T-helper 2 cell treated with Interferon-gamma antibody and Interleukin-4, amounts not matched to agents 5 μg/mL and 100 μg/mL, for 36 hours (primary cell): ENCODE data around the gene SNRNP40.
A peak's percentile ranks its signal among the peaks of the same experiment; 100 is the strongest.

ENCODE experiments used
- DNase-seq: peaks from one replicate; pipeline ENCODE4 v3.0.0; 2021; ENCODE audit warnings: low spot score
- H3K27ac Mint-ChIP-seq: one replicate; pipeline ENCODE4 v1.8.0; 2021; ENCODE audit warnings: mild to moderate bottlenecking, mixed read lengths
- H3K27me3 Mint-ChIP-seq: one replicate; pipeline ENCODE4 v1.8.0; 2021; ENCODE audit warnings: low read depth, mixed read lengths
- H3K36me3 Mint-ChIP-seq: one replicate; pipeline ENCODE4 v1.8.0; 2021; ENCODE audit warnings: low read depth, mixed read lengths
- H3K4me1 Mint-ChIP-seq: one replicate; pipeline ENCODE4 v1.8.0; 2021; ENCODE audit warnings: low read depth, mixed read lengths
- H3K4me3 Mint-ChIP-seq: one replicate; pipeline ENCODE4 v1.8.0; 2022; ENCODE audit warnings: mild to moderate bottlenecking, moderate library complexity, mixed read lengths
- H3K9me3 Mint-ChIP-seq: one replicate; pipeline ENCODE4 v1.8.0; 2021; ENCODE audit warnings: mixed read lengths

Gene SNRNP40

GRCh38 chr1:31261916-31262315 is 34.7 kb downstream of the SNRNP40 start:
- Mint-ChIP-seq H3K4me3 (no peak overlapping the region), H3K4me1 (no peaks in the 10 kb centered on the region), H3K27me3 (no peaks in the 10 kb centered on the region), H3K9me3 (no peaks in the 10 kb centered on the region), H3K27ac (no peak overlapping the region), H3K36me3 (peaks cover 44% of the 10 kb centered on the region)
- DNase-seq: no peak

DNA sequence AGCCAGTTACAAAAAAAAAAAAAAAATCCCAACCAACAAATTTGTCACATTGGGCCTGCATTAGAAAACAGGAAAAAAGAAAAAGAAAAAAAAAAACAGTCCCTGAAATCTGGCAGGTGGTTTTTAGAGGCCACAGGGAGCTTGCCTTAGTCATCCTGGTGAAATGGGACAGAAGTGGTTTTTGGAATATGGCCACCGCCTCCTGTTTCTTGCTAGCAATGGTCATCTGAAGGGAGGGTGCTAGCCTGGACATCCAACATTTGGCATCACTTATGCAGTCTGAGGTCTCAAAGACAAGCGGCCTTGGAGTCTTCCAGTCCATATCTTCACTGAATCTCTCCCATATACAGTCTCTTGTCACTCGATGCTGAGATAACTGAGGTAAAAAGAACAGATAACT is 36.8 kb downstream of the SNRNP40 start:
- Mint-ChIP-seq H3K27me3 (no peaks in the 10 kb centered on the region), H3K36me3 (peaks cover 28% of the 10 kb centered on the region), H3K4me1 (no peaks in the 10 kb centered on the region), H3K27ac (no peak overlapping the region), H3K9me3 (no peaks in the 10 kb centered on the region), H3K4me3 (no peak overlapping the region)
- DNase-seq: no peak

- H3K4me3 Mint-ChIP-seq: no peak overlapping the region
- no peaks in the 10 kb centered on the region for H3K4me1 Mint-ChIP-seq
- DNase-seq: no peak
- no peaks in the 10 kb centered on the region for H3K27me3 Mint-ChIP-seq
- H3K9me3 Mint-ChIP-seq: no peaks in the 10 kb centered on the region
- H3K36me3 Mint-ChIP-seq: peaks cover 23% of the 10 kb centered on the region
- H3K27ac Mint-ChIP-seq: no peak overlapping the region
Measured at GRCh38 chr1:31258581-31258980, 38.0 kb downstream of the SNRNP40 start.

DNA sequence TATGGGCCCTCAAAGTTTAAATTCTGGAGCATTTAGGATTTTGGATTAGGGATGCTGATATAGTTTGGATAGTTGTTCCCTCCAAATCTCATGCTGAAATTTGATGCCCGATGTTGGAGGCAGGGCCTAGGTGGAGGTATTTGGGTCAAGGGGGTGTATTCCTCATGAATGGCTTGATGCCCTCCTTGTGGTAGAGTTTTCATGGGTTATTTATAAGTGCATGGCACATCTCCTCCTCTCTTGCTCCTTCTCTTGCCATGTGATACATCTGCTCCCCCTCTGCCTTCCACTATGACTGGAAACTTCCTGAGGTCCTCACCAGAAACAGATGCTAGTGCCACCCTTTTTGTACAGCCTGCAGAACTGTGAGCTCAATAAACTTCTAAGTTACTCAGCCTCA is 39.4 kb downstream of the SNRNP40 start:
- DNase-seq: no peak
- H3K9me3 Mint-ChIP-seq: no peaks in the 10 kb centered on the region
- H3K4me3 Mint-ChIP-seq: no peak overlapping the region
- H3K36me3 Mint-ChIP-seq: peaks cover 19% of the 10 kb centered on the region
- no peaks in the 10 kb centered on the region for H3K27me3 Mint-ChIP-seq
- no peaks in the 10 kb centered on the region for H3K4me1 Mint-ChIP-seq
- no peak overlapping the region for H3K27ac Mint-ChIP-seq

DNA sequence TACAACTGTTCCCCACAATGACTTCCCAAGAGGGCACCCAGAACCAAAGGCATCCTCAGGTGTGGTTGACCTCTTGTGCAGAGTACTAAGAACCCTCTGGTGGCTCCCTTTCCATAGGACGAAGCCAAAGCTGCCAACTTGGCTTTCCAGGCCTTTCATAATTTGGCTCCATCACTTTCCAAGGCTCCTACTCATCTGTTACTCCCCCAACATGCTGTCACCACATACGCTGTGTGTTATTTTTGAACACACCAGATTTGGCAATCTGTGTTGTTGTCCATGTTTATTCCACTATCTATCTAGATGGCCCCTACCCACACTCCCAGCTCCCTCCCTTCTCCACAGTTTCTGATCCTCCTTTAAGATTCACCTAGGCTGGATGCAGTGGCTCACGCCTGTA is 46.7 kb downstream of the SNRNP40 start:
- no peak overlapping the region for H3K4me3 Mint-ChIP-seq
- no peaks in the 10 kb centered on the region for H3K27me3 Mint-ChIP-seq
- DNase-seq: no peak
- no peak overlapping the region for H3K27ac Mint-ChIP-seq
- H3K9me3 Mint-ChIP-seq: no peaks in the 10 kb centered on the region
- H3K36me3 Mint-ChIP-seq: no peaks in the 10 kb centered on the region
- H3K4me1 Mint-ChIP-seq: no peaks in the 10 kb centered on the region

DNA sequence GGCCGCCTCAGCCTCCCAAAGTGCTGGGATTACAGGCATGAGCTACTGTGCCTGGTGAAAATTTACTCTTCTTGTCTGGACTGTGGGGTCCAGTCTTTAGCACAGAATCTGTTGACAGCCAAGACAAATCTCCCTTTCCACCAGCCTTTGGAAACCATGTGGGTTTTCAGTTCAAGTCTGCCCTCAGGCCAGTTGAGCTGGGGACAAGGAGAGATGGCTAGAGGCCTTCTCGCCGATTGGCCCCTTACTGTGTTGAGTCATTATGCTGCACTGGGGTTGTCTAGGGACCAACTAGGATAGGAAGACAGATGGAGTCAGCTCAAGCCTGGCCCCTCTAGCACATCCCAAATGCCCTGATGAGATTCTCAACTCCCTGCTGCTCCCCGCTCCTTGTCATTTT is 48.3 kb downstream of the SNRNP40 start:
- Mint-ChIP-seq H3K27ac (no peak overlapping the region), H3K27me3 (no peaks in the 10 kb centered on the region), H3K4me3 (no peak overlapping the region), H3K9me3 (no peaks in the 10 kb centered on the region), H3K36me3 (no peaks in the 10 kb centered on the region), H3K4me1 (no peaks in the 10 kb centered on the region)
- DNase-seq: no peak

DNA sequence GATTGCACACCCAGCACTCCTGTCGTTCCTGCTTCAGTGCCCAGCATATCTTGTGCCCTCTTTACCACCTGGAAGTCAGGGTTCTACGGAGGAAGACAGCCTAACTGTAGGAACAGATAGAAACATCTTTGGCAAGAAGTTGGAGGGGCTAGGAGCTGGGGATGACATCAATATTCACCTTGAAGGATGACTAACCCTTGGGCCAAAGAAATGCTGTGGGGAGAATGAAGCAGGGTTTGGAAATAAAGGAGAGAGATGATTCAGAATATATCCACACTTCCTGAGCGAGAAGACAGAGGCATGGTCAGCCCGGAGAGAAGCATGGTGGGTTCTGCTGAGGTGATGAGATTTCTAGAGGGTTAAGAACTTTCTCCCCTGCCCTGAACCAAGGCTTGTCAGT is 52.3 kb downstream of the SNRNP40 start:
- H3K4me1 Mint-ChIP-seq: peaks cover 7% of the 10 kb centered on the region
- peaks cover 16% of the 10 kb centered on the region for H3K27me3 Mint-ChIP-seq
- no peak overlapping the region for H3K4me3 Mint-ChIP-seq
- no peak for DNase-seq
- no peaks in the 10 kb centered on the region for H3K36me3 Mint-ChIP-seq
- no peaks in the 10 kb centered on the region for H3K9me3 Mint-ChIP-seq
- no peak overlapping the region for H3K27ac Mint-ChIP-seq

DNA sequence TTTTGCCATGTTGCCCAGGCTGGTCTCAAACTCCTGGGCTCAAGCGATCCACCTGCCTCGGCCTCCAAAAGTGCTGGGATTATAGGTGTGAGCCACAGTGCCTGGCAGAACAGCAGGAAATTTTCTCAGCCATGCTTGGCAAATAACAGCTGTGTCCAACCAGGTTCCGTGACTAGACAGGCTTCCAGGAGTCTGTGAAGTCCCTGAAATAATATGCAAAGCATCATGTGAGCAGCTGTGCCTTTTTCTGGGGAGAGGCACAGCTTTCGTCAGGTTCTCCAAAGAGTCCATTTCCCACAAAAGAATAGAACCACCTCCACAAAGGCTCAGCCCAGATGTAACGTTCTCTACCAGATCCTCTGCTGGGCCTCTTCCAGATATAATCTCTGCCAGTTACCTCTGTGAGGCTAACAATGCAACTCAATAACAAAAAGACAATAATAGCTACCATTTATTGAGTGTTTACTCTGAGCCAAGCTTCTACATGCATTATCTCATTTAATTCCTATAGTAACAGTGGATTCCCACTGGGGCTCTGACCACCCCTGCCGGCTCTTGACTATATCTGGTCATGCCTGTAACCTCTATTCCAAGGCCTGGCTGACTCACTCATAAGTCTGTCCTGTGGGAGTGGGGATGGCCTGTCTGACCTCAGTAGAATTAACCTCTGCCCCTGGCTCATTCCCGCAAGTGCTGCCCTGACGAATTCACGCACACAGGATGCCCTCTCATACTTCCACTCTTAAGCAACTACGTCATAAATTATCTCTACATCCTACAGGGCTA is 52.9 kb downstream of the SNRNP40 start:
- Mint-ChIP-seq H3K27ac (no peak overlapping the region), H3K36me3 (no peaks in the 10 kb centered on the region), H3K4me1 (peaks cover 7% of the 10 kb centered on the region), H3K4me3 (no peak overlapping the region), H3K27me3 (peaks cover 21% of the 10 kb centered on the region), H3K9me3 (no peaks in the 10 kb centered on the region)
- DNase-seq: no peak

DNA sequence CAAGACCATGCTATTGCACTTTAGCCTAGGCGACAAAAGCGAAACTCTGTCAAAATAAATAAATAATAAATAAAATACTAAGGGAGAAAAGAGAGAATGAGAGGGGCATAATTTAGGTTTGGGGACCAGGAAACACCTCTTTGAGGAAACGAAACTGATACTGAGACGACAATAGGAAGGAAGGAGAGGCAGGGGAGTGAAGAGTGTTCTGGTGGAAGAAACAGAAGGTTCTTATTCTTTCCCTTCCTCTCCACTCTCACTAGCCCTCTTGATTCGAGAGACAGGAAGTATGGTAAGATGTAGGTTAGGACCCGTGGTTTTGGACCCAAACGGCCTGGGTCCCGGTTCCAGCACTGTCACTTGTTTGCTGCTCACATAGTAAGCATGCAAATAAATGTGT is 55.3 kb downstream of the SNRNP40 start:
- peak overlapping the region; percentile 54 for H3K4me3 Mint-ChIP-seq
- H3K36me3 Mint-ChIP-seq: no peaks in the 10 kb centered on the region
- peaks cover 44% of the 10 kb centered on the region for H3K27me3 Mint-ChIP-seq
- H3K9me3 Mint-ChIP-seq: no peaks in the 10 kb centered on the region
- DNase-seq: no peak
- H3K4me1 Mint-ChIP-seq: peaks cover 7% of the 10 kb centered on the region
- no peak overlapping the region for H3K27ac Mint-ChIP-seq

- H3K4me3 Mint-ChIP-seq: peak within 1 kb of the TSS; percentile 62
- DNase-seq: no peak
- H3K9me3 Mint-ChIP-seq: no peaks in the 10 kb centered on the region
- H3K27me3 Mint-ChIP-seq: peaks cover 53% of the 10 kb centered on the region
- no peak within 1 kb of the TSS for H3K27ac Mint-ChIP-seq
- no peaks in the 10 kb centered on the region for H3K36me3 Mint-ChIP-seq
- H3K4me1 Mint-ChIP-seq: peaks cover 7% of the 10 kb centered on the region
Measured at GRCh38 chr1:31239653-31240241, 56.8 kb downstream of the SNRNP40 start, which contains the start of gene NKAIN1. NKAIN1 (minus strand) TSS chr1:31239887; CDS start chr1:31239547, 340 bp downstream.

- no peaks in the 10 kb centered on the region for H3K9me3 Mint-ChIP-seq
- H3K27me3 Mint-ChIP-seq: peaks cover 54% of the 10 kb centered on the region
- no peak for DNase-seq
- peak overlapping the region; percentile 62 for H3K4me3 Mint-ChIP-seq
- H3K36me3 Mint-ChIP-seq: no peaks in the 10 kb centered on the region
- peaks cover 7% of the 10 kb centered on the region for H3K4me1 Mint-ChIP-seq
- H3K27ac Mint-ChIP-seq: no peak overlapping the region
Measured at GRCh38 chr1:31238986-31239613, 57.5 kb downstream of the SNRNP40 start.

- no peak for DNase-seq
- H3K36me3 Mint-ChIP-seq: no peaks in the 10 kb centered on the region
- H3K4me1 Mint-ChIP-seq: peaks cover 7% of the 10 kb centered on the region
- H3K4me3 Mint-ChIP-seq: peak overlapping the region; percentile 62
- no peak overlapping the region for H3K27ac Mint-ChIP-seq
- no peaks in the 10 kb centered on the region for H3K9me3 Mint-ChIP-seq
- H3K27me3 Mint-ChIP-seq: peaks cover 54% of the 10 kb centered on the region
Measured at GRCh38 chr1:31238612-31238985, 58.0 kb downstream of the SNRNP40 start.

DNA sequence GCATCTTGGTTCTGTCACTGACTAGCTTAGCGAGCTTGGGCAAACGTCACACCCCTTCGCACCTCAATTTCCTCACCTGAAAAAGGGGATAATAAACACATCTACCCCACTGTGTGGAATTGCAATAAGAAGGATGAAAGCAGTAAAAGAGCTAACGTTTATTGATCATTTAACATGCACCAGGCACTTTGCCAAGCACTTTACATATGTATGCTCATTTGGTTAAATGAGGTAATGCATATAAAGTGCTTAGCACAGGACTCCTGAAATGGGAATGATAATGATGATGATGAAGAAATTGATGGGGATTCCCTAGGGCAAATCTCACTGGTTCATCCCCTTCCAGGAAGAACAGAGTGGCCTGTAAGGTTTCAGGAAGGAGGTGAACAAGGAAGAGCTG is 61.7 kb downstream of the SNRNP40 start:
- no peaks in the 10 kb centered on the region for H3K36me3 Mint-ChIP-seq
- DNase-seq: no peak
- no peaks in the 10 kb centered on the region for H3K4me1 Mint-ChIP-seq
- H3K9me3 Mint-ChIP-seq: no peaks in the 10 kb centered on the region
- peaks cover 39% of the 10 kb centered on the region for H3K27me3 Mint-ChIP-seq
- no peak overlapping the region for H3K27ac Mint-ChIP-seq
- H3K4me3 Mint-ChIP-seq: no peak overlapping the region

DNA sequence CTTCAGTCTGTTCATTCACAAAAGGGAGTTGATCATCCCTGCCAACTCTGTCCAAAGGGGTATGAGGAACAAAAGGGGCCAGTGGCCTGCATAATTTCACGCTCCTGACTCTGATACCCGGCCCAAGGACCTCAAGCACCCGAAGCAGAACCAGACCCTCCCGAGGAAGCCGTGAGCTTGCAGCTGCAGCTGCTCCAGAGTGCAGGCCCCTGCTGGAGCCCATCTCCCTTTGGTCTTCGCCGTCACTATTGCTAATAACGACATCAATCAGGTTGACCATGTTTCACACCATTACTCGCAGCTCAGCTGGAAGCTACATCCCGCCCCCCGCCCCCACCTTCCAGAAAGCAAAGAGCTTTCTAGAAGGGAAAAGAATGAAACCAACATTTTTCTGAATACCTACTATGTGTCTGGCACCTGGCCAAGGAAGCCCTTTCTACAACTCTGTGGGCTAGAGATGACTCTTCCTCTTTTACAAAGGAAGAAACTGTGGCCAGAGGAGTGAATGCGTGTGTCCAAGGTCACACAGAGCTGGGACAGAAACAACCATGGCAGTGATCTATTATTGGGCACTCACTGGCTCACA is 62.4 kb downstream of the SNRNP40 start:
- no peaks in the 10 kb centered on the region for H3K9me3 Mint-ChIP-seq
- DNase-seq: no peak
- H3K27ac Mint-ChIP-seq: no peak overlapping the region
- peaks cover 38% of the 10 kb centered on the region for H3K27me3 Mint-ChIP-seq
- no peak overlapping the region for H3K4me3 Mint-ChIP-seq
- H3K36me3 Mint-ChIP-seq: no peaks in the 10 kb centered on the region
- H3K4me1 Mint-ChIP-seq: no peaks in the 10 kb centered on the region
